K562 (cell line): ENCODE measurements around the gene ZNF407. TPM values are rescaled to one million over a fixed set of nuclear protein-coding genes. Genes with fewer than 3 reads are reported as not detected.

ENCODE experiments used
- ATAC-seq: fragments of 200-7000 bp; cut with Tn5 transposase; 3 replicates; pipeline ENCODE4 v1.9.1; 2020; ENCODE audit warnings: moderate library complexity
- BruUV-seq: library from RNA; stranded (reverse); fragments of 400-500 nt; replicated peaks from 2 replicates; lab custom pipeline; 2021; lab: Mats Ljungman, UMichigan
- CTCF ChIA-PET: fragments of 300-600 bp; formaldehyde crosslinking; extraction: SDS; loops from one replicate; lab custom pipeline; 2021; ENCODE audit warnings: low intra/inter-chr PET ratio; lab: Yijun Ruan, JAX
- POLR2A ChIA-PET: fragments of 300-600, 350-650 bp; sonication (Branson Sonifier 250); formaldehyde crosslinking; extraction: SDS; loops from one replicate; lab custom pipeline; 2021; ENCODE audit warnings: antibody characterized with exemption, inconsistent platforms; lab: Yijun Ruan, JAX
- DNase-seq, 4 experiments: peaks; one replicate each; pipeline versions ENCODE4 v3.0.0 to v3.0.0-alpha.2; 2011 to 2018; ENCODE audit warnings: low spot score in 3 of 4, mixed read lengths in 3 of 4; ENCODE audit errors: extremely low read depth in 1 of 4
- FAIRE-seq: peaks from 2 replicates; lab custom pipeline; 2011; peaks lifted over from hg19 to GRCh38; lab: Jason Lieb, UNC
- H2AFZ ChIP-seq: 2 replicates; pipeline ENCODE4 v1.6.0; 2011; ENCODE audit warnings: low read depth, low read length, control low read depth, inconsistent platforms
- H3K27ac ChIP-seq: fragments of 200-600 bp; 3 replicates; pipeline ENCODE4 v1.8.0; 2011; ENCODE audit warnings: low read depth, mild to moderate bottlenecking, control low read depth, inconsistent platforms, low read length, moderate library complexity, mixed read lengths; ENCODE audit errors: extremely low read depth
- H3K27me3 ChIP-seq, 2 experiments: fragments of 300-600 bp in 1 of 2; 2 replicates in 1 of 2; 3 replicates in 1 of 2; pipeline versions ENCODE4 v1.6.0 to v1.8.0; 2011; ENCODE audit warnings: inconsistent platforms in 2 of 2, low read length in 2 of 2, mild to moderate bottlenecking in 1 of 2, mixed read lengths in 1 of 2, moderate library complexity in 1 of 2; ENCODE audit not compliant: control insufficient read depth in 2 of 2, insufficient read depth in 2 of 2
- H3K36me3 ChIP-seq: fragments of 300-600 bp; 3 replicates; pipeline ENCODE4 v1.8.0; 2011; ENCODE audit warnings: mild to moderate bottlenecking, low read length, inconsistent platforms; ENCODE audit not compliant: control insufficient read depth, insufficient read depth
- H3K4me1 ChIP-seq, 2 experiments: fragments of 200-600 bp in 1 of 2; replicated peaks in 1 of 2; 2 replicates in 1 of 2; 3 replicates in 1 of 2; pipeline versions ENCODE4 v1.5.1 to v1.8.0; 2011; ENCODE audit warnings: inconsistent platforms in 2 of 2, low read length in 2 of 2, mild to moderate bottlenecking in 1 of 2, mixed read lengths in 1 of 2, moderate library complexity in 1 of 2; ENCODE audit not compliant: control insufficient read depth in 2 of 2, insufficient read depth in 2 of 2
- H3K4me2 ChIP-seq: 2 replicates; pipeline ENCODE4 v1.6.1; 2011; ENCODE audit warnings: low read length, control low read depth, inconsistent platforms, mixed read lengths; ENCODE audit not compliant: insufficient read depth
- H3K4me3 ChIP-seq: fragments of 200-600 bp; sonication (generic), shearing (Covaris generic); 2 replicates; pipeline ENCODE4 v1.5.1; 2016; ENCODE audit warnings: control low read depth, inconsistent platforms
- H3K79me2 ChIP-seq: fragments of 200-600 bp; 3 replicates; pipeline ENCODE4 v1.8.0; 2011; ENCODE audit warnings: low read length, inconsistent platforms; ENCODE audit not compliant: control insufficient read depth, insufficient read depth
- H3K9ac ChIP-seq, 2 experiments: 2 replicates each; pipeline versions ENCODE4 v1.6.0 to v1.6.1; 2011; ENCODE audit warnings: low read depth in 2 of 2, low read length in 2 of 2, control low read depth in 1 of 2, inconsistent platforms in 1 of 2, mild to moderate bottlenecking in 1 of 2, mixed read lengths in 1 of 2; ENCODE audit not compliant: insufficient read depth in 1 of 2
- H3K9me1 ChIP-seq: one replicate; pipeline ENCODE4 v1.6.0; 2011; ENCODE audit warnings: inconsistent platforms, mild to moderate bottlenecking, low read length, moderate library complexity; ENCODE audit not compliant: control insufficient read depth, insufficient read depth
- H3K9me3 ChIP-seq: replicated peaks from 2 replicates; pipeline ENCODE4 v1.5.1; 2011; ENCODE audit warnings: low read depth, low read length, inconsistent platforms; ENCODE audit not compliant: control insufficient read depth, insufficient read depth
- H4K20me1 ChIP-seq: replicated peaks from 2 replicates; pipeline ENCODE4 v1.6.1; 2011; ENCODE audit warnings: low read length, inconsistent platforms, mixed read lengths; ENCODE audit not compliant: control insufficient read depth, insufficient read depth
- CEBPB ChIP-seq: fragments of 450-650 bp; IDR thresholded peaks from 2 replicates; pipeline ENCODE4 v1.6.1; 2016; ENCODE audit warnings: missing genetic modification characterization, missing compliant biosample characterization
- CREB5 ChIP-seq: fragments of 250-450 bp; sonication (Bioruptor Pico); IDR thresholded peaks from 2 replicates; pipeline ENCODE4 v1.5.0; 2020; ENCODE audit warnings: mild to moderate bottlenecking
- GTF2A2 ChIP-seq: IDR thresholded peaks from 2 replicates; pipeline ENCODE4 v1.6.1; 2016; ENCODE audit warnings: mild to moderate bottlenecking, missing genetic modification characterization, missing compliant biosample characterization
- NFIC ChIP-seq: fragments of 450-650 bp; IDR thresholded peaks from 2 replicates; pipeline ENCODE4 v1.6.1; 2017; ENCODE audit warnings: mild to moderate bottlenecking, inconsistent platforms
- NR4A1 ChIP-seq, 2 experiments: fragments of 250-450 bp in 1 of 2; fragments of 450-650 bp in 1 of 2; sonication (Bioruptor Pico) in 1 of 2; IDR thresholded peaks; 2 replicates each; pipeline versions ENCODE4 v1.4.0 to v1.6.1; 2016 to 2020; ENCODE audit warnings: mild to moderate bottlenecking in 2 of 2, missing compliant biosample characterization in 1 of 2, missing genetic modification characterization in 1 of 2, moderate library complexity in 1 of 2
- RBM22 ChIP-seq: fragments of 200-400 bp; formaldehyde crosslinking; IDR thresholded peaks from 2 replicates; pipeline ENCODE4 v1.6.1; 2018; ENCODE audit warnings: low read length, low read depth; ENCODE audit not compliant: poor library complexity, severe bottlenecking
- WGBS: fragments of 100-300 bp; shearing (Covaris generic); methylation state at CpG from one replicate; pipeline ENCODE4 v1.1.6; 2016; ENCODE audit warnings: low coverage, mixed read lengths; ENCODE audit not compliant: insufficient coverage; ENCODE audit errors: missing lambda C conversion rate; 5-methylcytosine and 5-hydroxymethylcytosine counted together
- in situ Hi-C: fragments of 300-500 bp; cut with MboI; formaldehyde crosslinking; loops from 4 replicates; pipeline ENCODE4 v1.15.0; 2018; ENCODE audit warnings: inconsistent platforms, mixed read lengths
- intact Hi-C: fragments of 100-400 bp; cut with micrococcal nuclease; formaldehyde crosslinking; loops from 2 replicates; pipeline ENCODE4 v1.14.2; 2022
- polyA plus RNA-seq, 8 experiments: library from polyadenylated mRNA; depleted of rRNA in 4 of 8; stranded (reverse) in 5 of 8; unstranded in 3 of 8; fragments of >200 nt; fragmentation: Nextera tagmentation in 2 of 8; fragmentation: Illumina TruSeq in 1 of 8; extraction: Ambion mirVana in 2 of 8; extraction: Trizol in 1 of 8; gene quantifications; 2 replicates each; pipeline versions ENCODE4 v1.2.1 to v1.2.3, GENCODE V29; 2011 to 2014; ENCODE audit warnings: inconsistent platforms in 1 of 8, missing spikeins in 1 of 8
- total RNA-seq, 7 experiments: library from RNA; depleted of rRNA in 6 of 7; stranded (reverse); fragments of >200 nt in 6 of 7; fragmentation: Illumina TruSeq in 2 of 7; extraction: Trizol in 2 of 7; gene quantifications; 2 replicates each; pipeline versions ENCODE4 v1.2.1 to v1.2.3, GENCODE V29; 2011 to 2021; ENCODE audit warnings: low replicate concordance in 1 of 7

Gene ZNF407
- total and polyA plus RNA-seq, 9 of the 15 experiments (the other 6 are each of a cell fraction or from before 2014, with no cell fraction given): 0.21 to 5.4 (median 2.3) TPM

- no peak overlapping the region for H2AFZ ChIP-seq
- H3K36me3 ChIP-seq: no peaks in the 10 kb centered on the region
- WGBS: 3% methylated on average over 8 of the region's 8 CpGs
- H3K4me3 ChIP-seq: no peak overlapping the region
- in situ Hi-C loops (no loop called here), intact Hi-C loops (no loop called here)
- H3K27me3 ChIP-seq: peaks cover 6 to 59% of the 10 kb centered on the region in 2 experiments
- no peak for TF ChIP-seq CEBPB (tag)
- TF ChIP-seq RBM22: no peak
- TF ChIP-seq NFIC: no peak
- TF ChIP-seq CREB5 (CRISPR knock-in tag): no peak
- no peak for TF ChIP-seq NR4A1 (CRISPR knock-in tag; IDR thresholded peaks at IDR 0.05)
- no peak for TF ChIP-seq NR4A1 (tag; IDR thresholded peaks at IDR 0.05)
- no peak for TF ChIP-seq GTF2A2 (tag)
- H3K79me2 ChIP-seq: no peaks in the 10 kb centered on the region
- DNase-seq (no peak), FAIRE-seq (no peak), ATAC-seq (no peak)
- no peaks in the 10 kb centered on the region for H3K9me3 ChIP-seq
- no peaks in the 10 kb centered on the region for H3K4me1 ChIP-seq
- POLR2A ChIA-PET: no interaction called here
- no peak overlapping the region for H3K4me2 ChIP-seq
- no peaks in the 10 kb centered on the region for H3K9me1 ChIP-seq
- no peak overlapping the region for H3K9ac ChIP-seq
- no TSS peak for BruUV-seq
- H3K27ac ChIP-seq: no peak overlapping the region
- no peaks in the 10 kb centered on the region for H4K20me1 ChIP-seq
- CTCF ChIA-PET: no interaction called here
Observed at GRCh38 chr18:75107931-75108276, 510.2 kb downstream of the ZNF407 start.
